Muscle of leg (tissue), 11 donors: Measurements from ENCODE around the gene ILF3. TPM values are rescaled to one million over a fixed set of nuclear protein-coding genes. Genes with fewer than 3 reads are reported as not detected.

Source experiments
- DNase-seq: peaks from one replicate; pipeline ENCODE4 v3.0.0; 2013
- H3K27ac ChIP-seq: one replicate; pipeline ENCODE4 v1.5.1; 2013; ENCODE audit warnings: mild to moderate bottlenecking, low read length, control low read depth
- H3K27me3 ChIP-seq: one replicate; pipeline ENCODE4 v1.6.1; 2013; ENCODE audit warnings: low read length; ENCODE audit not compliant: control insufficient read depth, insufficient read depth
- H3K36me3 ChIP-seq: one replicate; pipeline ENCODE4 v1.6.1; 2013; ENCODE audit warnings: low read length; ENCODE audit not compliant: control insufficient read depth, insufficient read depth
- H3K4me1 ChIP-seq: one replicate; pipeline ENCODE4 v1.6.1; 2013; ENCODE audit warnings: low read length; ENCODE audit not compliant: control insufficient read depth, insufficient read depth
- H3K4me3 ChIP-seq: one replicate; pipeline ENCODE4 v1.5.1; 2013; ENCODE audit warnings: low read length, control low read depth
- H3K9me3 ChIP-seq: replicated peaks from 2 replicates; pipeline ENCODE4 v1.6.1; 2013; ENCODE audit warnings: low read depth, low read length; ENCODE audit not compliant: control insufficient read depth
- WGBS: methylation state at CpG from one replicate; pipeline ENCODE4 v1.1.5; 2013; ENCODE audit warnings: missing lambda C conversion rate; ENCODE audit not compliant: insufficient coverage; 5-methylcytosine and 5-hydroxymethylcytosine counted together
- polyA plus RNA-seq, 8 donors: library from polyadenylated mRNA; unstranded; fragments of 120-200 nt; gene quantifications; one replicate each; pipeline versions ENCODE4 v1.2.1 to v1.2.3, GENCODE V29; 2013; ENCODE audit warnings: inconsistent platforms in 1 of 8, low replicate concordance in 1 of 8; ENCODE audit not compliant: insufficient read length in 8 of 8, insufficient read depth in 1 of 8
- total RNA-seq: library from RNA; stranded (reverse); fragments of 120-200 nt; gene quantifications from one replicate; pipeline ENCODE4 v1.2.4, GENCODE V29; 2013

Gene ILF3
- total and polyA plus RNA-seq, 9 donors, result 72.9 to 210 (median 178) TPM

DNA sequence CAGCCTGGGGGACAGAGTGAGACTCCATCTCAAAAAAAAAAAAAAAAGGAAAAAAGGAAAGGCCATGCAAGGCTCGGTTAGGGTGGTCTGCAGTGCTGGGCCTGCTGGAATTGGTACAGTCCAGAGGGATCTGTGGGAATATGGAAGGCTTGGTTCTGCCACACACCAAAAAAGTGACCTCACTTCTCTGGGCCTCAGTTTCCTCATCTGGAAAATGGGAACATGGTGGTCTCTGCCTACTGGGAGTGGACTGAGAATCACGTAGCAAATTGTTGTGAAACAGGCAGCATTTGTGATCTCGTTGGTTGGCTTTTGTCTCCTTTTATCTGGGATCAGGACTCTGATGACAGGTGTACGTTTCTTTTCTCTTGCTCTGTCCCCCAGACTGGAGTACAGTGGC, 71.3 kb downstream of the ILF3 start:
- H3K4me1 ChIP-seq, result peaks cover 8% of the 10 kb centered on the region
- no peak overlapping the region for H3K4me3 ChIP-seq
- H3K27me3 ChIP-seq, result no peaks in the 10 kb centered on the region
- WGBS, result 87% methylated on average over 3 of the region's 4 CpGs
- peaks cover 16% of the 10 kb centered on the region for H3K36me3 ChIP-seq
- no peaks in the 10 kb centered on the region for H3K9me3 ChIP-seq
- DNase-seq, result no peak
- no peak overlapping the region for H3K27ac ChIP-seq

DNA sequence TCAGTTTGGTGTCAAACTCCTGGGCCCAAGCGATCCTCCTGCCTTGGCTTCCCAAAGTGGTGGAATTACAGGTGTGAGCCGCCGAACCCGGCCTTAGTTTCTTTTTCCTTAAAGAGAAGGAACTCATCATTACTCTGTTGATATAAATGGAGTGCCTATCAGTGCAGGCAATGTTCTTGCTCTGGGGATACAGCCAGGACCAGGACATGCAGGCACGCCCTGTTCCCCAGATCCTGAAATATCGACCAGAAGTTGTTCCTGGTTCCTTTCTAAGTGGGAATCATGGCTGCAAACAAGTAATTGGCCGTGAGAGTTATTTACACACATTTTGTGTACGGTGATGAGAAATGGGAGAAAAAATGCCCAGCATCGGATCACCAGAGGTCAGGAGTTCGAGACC, 72.1 kb downstream of the ILF3 start:
- Histone ChIP-seq H3K4me3 (no peak overlapping the region), H3K27ac (no peak overlapping the region), H3K4me1 (peaks cover 10% of the 10 kb centered on the region)

DNA sequence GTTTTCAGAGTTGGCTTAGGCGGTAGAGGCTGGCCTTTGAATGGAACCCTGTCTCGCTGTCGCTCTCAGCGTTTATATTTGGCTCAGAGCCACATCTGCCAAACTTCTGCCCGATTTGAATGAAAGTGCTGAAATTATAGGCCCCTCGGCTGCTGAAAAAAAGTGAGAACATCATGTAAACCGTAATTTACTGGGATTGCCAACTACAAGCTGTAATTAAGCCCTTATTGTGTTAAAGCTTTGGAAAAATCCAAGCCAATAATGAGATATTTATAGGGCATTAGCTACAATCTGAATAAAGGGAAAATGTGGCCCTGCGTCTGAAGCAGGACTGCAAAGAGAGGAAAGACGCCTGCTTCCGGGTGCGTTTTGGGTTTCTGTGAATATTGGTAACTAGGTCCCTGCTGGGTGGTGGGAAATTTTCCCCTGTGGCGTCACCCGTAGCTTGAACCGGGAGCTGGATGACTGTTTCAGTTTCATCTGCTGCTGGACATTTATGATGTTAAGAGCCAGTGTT, 73.6 kb downstream of the ILF3 start:
- H3K4me3 ChIP-seq, result no peak overlapping the region
- peaks cover 10% of the 10 kb centered on the region for H3K4me1 ChIP-seq
- H3K9me3 ChIP-seq, result no peaks in the 10 kb centered on the region
- H3K27ac ChIP-seq, result no peak overlapping the region
- DNase-seq, result no peak
- H3K27me3 ChIP-seq, result no peaks in the 10 kb centered on the region
- 74% methylated on average over 8 of the region's 14 CpGs for WGBS
- H3K36me3 ChIP-seq, result peaks cover 8% of the 10 kb centered on the region

More for the DNA sequence above, 72.1 kb downstream of the ILF3 start:
- peaks cover 13% of the 10 kb centered on the region for H3K36me3 ChIP-seq
- H3K27me3 ChIP-seq, result no peaks in the 10 kb centered on the region
- no peaks in the 10 kb centered on the region for H3K9me3 ChIP-seq
- DNase-seq, result no peak
- WGBS, result 76% methylated on average over 3 of the region's 10 CpGs

DNA sequence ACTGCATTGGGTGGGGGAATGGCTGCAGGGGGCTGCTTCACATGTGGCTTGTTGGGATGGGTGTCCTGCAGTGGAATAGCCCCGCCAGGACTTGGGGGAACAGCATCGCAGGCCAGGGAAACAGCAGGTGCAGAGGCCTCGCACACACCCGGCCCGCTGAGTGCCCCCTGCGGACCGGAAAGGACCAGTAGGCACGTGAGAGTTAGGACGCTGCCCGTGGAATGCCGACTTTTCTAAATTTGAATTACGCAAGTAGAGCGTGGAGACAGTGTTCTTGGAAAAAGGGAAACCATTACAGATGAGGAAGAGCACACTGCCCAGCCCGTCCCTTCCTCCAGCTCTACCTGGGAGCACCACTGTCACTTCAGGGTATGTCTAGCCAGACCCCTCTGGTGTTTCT, 75.3 kb downstream of the ILF3 start:
- 88% methylated on average over 13 of the region's 14 CpGs for WGBS

GRCh38 chr19:10730932-10731331, 76.8 kb downstream of the ILF3 start:
- 93% methylated on average over 12 of the region's 12 CpGs for WGBS
- Histone ChIP-seq H3K4me3 (no peak overlapping the region), H3K9me3 (no peaks in the 10 kb centered on the region), H3K27me3 (no peaks in the 10 kb centered on the region), H3K27ac (peak overlapping the region; percentile 29), H3K4me1 (peaks cover 4% of the 10 kb centered on the region), H3K36me3 (peaks cover 8% of the 10 kb centered on the region)
- DNase-seq, result no peak

More for the DNA sequence above, 75.3 kb downstream of the ILF3 start:
- peak; percentile 68 for DNase-seq
- Histone ChIP-seq H3K27me3 (no peaks in the 10 kb centered on the region), H3K36me3 (peaks cover 8% of the 10 kb centered on the region), H3K4me3 (no peak overlapping the region), H3K9me3 (no peaks in the 10 kb centered on the region), H3K4me1 (peaks cover 9% of the 10 kb centered on the region), H3K27ac (no peak overlapping the region)

GRCh38 chr19:10735741-10736140, 81.6 kb downstream of the ILF3 start:
- H3K9me3 ChIP-seq, result peaks cover 9% of the 10 kb centered on the region
- H3K27me3 ChIP-seq, result no peaks in the 10 kb centered on the region
- no peak for DNase-seq
- H3K4me3 ChIP-seq, result no peak overlapping the region
- no CpG with 5 or more reads among the region's 5 CpGs for WGBS
- no peaks in the 10 kb centered on the region for H3K36me3 ChIP-seq
- H3K27ac ChIP-seq, result no peak overlapping the region
- H3K4me1 ChIP-seq, result peaks cover 2% of the 10 kb centered on the region

GRCh38 chr19:10736189-10736588, 82.0 kb downstream of the ILF3 start:
- Histone ChIP-seq H3K9me3 (peaks cover 9% of the 10 kb centered on the region), H3K27ac (no peak overlapping the region), H3K4me1 (no peaks in the 10 kb centered on the region), H3K36me3 (no peaks in the 10 kb centered on the region), H3K4me3 (no peak overlapping the region), H3K27me3 (no peaks in the 10 kb centered on the region)
- no peak for DNase-seq
- 74% methylated on average over 3 of the region's 6 CpGs for WGBS

DNA sequence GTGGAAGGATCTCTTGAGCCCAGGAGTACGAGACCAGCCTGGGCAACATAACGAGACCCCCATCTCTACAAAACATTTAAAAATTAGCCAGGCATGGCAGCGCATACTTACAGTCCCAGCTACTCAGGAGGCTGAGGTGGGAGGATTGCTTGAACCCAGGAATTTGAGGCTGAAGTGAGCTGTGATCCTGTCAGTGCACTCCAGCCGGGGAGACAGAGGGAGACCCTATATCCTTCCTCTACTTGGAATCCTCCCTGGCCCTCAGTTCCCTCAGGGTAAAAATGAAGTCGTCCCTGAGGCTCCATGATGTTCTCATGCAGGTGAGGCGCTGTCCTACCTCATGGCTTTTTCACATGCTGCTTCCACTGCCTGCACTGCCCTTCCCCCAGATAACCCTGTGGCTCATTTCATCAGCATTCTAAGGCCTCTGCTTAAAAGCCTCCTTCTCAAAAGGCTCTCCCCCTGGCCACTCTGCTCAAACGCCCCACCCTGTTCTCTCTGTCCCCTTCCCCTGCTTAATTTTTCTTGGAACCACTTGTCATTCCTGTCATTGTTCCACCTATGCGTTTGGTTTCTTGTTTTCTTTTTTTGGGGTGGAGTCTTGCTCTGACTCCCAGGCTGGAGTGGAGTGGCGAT, 82.9 kb downstream of the ILF3 start:
- no peak overlapping the region for H3K27ac ChIP-seq
- no peaks in the 10 kb centered on the region for H3K4me1 ChIP-seq
- peaks cover 9% of the 10 kb centered on the region for H3K9me3 ChIP-seq
- no peaks in the 10 kb centered on the region for H3K36me3 ChIP-seq
- 76% methylated on average over 5 of the region's 9 CpGs for WGBS
- no peak overlapping the region for H3K4me3 ChIP-seq
- no peaks in the 10 kb centered on the region for H3K27me3 ChIP-seq
- no peak for DNase-seq

DNA sequence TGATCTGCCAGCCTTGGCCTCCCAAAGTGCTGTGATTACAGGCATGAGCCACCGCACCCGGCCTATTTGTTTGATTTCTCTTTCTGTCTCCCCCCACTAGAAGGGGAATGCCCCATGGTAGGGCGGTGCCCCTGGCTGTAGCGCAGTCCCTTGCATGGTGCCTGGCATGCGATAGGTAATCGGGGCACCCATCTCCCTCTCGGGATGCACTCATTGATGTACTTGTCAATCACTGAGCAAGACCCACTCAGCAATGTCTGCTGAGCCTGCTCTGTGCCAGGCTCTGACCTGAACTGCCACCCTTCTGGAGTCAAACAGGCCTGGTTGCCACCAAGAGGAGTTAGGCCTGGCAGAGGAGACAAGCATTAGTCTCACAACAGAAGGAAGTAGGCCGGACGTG, 83.6 kb downstream of the ILF3 start:
- WGBS, result 97% methylated on average over 7 of the region's 9 CpGs
- no peak for DNase-seq
- H3K27me3 ChIP-seq, result no peaks in the 10 kb centered on the region
- no peaks in the 10 kb centered on the region for H3K36me3 ChIP-seq
- H3K4me3 ChIP-seq, result no peak overlapping the region
- H3K4me1 ChIP-seq, result peaks cover 5% of the 10 kb centered on the region
- peaks cover 9% of the 10 kb centered on the region for H3K9me3 ChIP-seq
- H3K27ac ChIP-seq, result no peak overlapping the region

DNA sequence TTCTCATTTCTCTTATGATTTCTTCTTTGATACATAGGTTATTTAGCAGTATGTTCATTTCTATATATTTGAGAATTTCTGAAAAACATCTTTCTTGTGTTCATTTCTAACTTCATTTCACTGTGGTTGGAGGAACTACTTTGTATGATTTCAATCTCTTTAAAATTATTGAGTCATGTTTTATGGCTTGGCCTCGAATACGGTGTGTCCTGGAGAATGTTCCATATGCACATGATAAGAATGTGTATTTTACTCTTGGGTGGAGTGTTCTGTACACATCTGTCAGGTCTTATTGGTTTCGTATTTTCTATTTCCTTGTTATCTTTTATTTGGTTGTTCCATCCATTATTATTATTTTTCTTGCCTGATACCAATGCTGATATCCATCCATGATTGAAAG, 86.7 kb downstream of the ILF3 start:
- Histone ChIP-seq H3K27me3 (no peaks in the 10 kb centered on the region), H3K27ac (no peak overlapping the region), H3K9me3 (peaks cover 9% of the 10 kb centered on the region), H3K4me3 (no peak overlapping the region), H3K4me1 (peaks cover 21% of the 10 kb centered on the region), H3K36me3 (no peaks in the 10 kb centered on the region)
- no peak for DNase-seq
- WGBS, result no CpG with 5 or more reads among the region's 3 CpGs
